SIG-M5 (cell line): ENCODE measurements around the gene ENPEP.
"Not testable (repeated sequence)": the region's sequence is repeated elsewhere in the genome, so short reads cannot be mapped to it uniquely, and the experiment has no call there.

Source experiments
- DNase-seq: peaks from one replicate; lab custom pipeline; 2025; lab: John Stamatoyannopoulos, UW

ENPEP gene, protein sequence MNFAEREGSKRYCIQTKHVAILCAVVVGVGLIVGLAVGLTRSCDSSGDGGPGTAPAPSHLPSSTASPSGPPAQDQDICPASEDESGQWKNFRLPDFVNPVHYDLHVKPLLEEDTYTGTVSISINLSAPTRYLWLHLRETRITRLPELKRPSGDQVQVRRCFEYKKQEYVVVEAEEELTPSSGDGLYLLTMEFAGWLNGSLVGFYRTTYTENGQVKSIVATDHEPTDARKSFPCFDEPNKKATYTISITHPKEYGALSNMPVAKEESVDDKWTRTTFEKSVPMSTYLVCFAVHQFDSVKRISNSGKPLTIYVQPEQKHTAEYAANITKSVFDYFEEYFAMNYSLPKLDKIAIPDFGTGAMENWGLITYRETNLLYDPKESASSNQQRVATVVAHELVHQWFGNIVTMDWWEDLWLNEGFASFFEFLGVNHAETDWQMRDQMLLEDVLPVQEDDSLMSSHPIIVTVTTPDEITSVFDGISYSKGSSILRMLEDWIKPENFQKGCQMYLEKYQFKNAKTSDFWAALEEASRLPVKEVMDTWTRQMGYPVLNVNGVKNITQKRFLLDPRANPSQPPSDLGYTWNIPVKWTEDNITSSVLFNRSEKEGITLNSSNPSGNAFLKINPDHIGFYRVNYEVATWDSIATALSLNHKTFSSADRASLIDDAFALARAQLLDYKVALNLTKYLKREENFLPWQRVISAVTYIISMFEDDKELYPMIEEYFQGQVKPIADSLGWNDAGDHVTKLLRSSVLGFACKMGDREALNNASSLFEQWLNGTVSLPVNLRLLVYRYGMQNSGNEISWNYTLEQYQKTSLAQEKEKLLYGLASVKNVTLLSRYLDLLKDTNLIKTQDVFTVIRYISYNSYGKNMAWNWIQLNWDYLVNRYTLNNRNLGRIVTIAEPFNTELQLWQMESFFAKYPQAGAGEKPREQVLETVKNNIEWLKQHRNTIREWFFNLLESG

DNA sequence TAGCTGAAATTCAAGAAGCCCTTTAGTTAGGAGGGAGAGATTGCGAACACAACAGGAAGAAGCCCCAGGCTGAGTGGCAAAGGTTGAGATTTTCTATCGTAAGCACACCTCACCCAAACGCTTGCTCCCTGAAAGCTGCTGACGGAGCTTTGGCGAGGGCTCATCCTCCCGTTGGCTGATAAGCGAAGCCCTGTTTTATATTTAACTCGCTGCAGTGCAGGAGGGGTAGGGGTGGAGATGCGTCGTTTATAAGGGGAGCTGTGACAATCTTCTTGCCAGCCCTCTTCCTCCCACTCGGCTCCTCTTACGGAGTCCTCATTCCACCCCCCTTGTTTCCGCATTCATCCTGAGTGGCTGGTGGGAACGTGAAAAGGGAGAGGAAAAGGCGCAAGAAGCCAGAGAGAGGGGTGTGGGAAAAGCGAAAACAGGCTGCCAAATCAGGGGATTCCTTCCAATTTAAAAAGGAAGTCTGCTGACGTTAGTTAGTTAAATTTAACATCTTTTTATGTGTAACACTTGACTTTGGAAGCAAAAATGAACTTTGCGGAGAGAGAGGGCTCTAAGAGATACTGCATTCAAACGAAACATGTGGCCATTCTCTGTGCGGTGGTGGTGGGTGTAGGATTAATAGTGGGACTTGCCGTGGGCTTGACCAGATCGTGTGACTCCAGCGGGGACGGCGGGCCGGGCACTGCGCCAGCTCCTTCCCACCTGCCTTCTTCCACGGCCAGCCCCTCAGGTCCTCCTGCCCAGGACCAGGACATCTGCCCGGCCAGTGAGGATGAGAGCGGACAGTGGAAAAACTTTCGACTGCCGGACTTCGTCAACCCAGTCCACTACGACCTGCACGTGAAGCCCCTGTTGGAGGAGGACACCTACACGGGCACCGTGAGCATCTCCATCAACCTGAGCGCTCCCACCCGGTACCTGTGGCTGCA, at the start of gene ENPEP:
Gene ENPEP (plus strand): TSS at position 275 of the 938 bp plus-strand sequence. CDS start 260 bp downstream, at position 535.
- no peak for DNase-seq

DNA sequence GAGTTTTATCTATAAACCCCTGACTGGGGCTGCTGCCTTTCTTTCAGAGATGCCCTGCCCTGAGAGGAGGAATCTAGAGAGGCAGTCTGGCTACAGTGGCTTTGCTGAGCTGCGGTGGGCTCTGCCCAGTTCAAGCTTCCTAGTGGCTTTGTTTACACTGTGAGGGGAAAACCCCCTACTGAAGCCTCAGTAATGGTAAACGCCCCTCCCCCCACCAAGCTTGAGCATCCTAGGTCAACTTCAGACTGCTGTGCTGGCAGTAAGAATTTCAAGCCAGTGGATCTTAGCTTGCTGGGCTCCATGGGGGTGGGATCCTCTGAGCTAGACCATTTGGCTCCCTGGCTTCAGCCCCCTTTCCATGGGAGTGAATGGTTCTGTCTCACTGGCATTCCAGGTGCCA, 44.1 kb upstream of the ENPEP start:
- DNase-seq = not testable (repeated sequence)

DNA sequence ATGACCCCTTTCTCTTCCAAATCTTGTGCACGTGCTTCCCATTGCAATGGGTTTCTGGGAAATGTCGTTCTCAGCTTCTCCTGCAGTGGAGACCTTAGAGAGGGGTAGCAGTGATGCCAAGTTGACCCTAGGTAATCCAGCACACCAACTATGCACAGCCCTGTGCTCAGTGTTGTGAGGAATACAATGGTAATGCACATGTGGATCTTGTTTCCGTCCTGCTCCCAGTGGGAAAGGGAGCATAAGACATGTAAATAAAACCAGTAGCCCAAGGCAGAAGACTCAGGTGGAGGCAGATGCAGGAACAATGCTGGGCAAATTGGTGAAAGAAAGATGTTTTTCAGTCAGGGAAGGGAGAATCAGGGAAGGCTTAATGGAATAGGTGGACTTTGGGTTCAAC, 38.7 kb upstream of the ENPEP start:
- not testable (repeated sequence) for DNase-seq

DNA sequence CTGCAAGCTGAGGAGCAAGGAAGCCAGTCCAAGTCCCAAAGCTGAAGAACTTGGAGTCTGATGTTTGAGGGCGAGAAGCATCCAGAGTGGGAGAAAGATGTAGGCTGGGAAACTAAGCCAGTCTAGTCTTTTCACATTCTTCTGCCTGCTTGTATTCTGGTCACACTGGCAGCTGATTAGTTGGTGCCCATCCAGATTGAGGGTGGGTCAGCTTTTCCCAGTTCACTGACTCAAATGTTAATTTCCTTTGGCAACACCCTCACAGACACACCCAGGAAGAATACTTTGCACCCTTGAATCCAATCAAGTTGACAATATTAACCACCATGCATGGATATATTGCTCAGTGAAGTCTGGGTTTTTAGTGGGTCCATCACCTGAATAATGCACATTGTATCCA, 36.7 kb upstream of the ENPEP start:
- DNase-seq = not testable (repeated sequence)

DNA sequence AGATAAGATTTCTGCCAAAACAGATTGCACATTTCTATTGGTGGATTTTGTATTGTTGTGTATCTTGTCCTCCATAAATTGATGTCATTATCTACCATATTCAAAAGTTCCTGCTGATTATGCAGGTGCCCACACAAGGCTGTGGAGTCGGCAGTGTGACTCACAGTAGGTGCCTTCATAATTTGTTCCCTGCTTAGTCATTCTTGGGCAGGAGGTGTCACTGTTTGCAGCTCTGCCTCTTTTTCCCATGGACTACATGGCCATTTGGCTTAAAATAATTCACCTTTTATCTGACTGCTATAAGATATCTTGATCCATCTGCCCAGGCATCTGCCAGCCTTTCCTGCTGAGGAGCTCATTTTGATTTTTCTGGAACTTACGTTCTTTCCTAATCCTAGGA, 33.6 kb upstream of the ENPEP start:
- DNase-seq = no peak

DNA sequence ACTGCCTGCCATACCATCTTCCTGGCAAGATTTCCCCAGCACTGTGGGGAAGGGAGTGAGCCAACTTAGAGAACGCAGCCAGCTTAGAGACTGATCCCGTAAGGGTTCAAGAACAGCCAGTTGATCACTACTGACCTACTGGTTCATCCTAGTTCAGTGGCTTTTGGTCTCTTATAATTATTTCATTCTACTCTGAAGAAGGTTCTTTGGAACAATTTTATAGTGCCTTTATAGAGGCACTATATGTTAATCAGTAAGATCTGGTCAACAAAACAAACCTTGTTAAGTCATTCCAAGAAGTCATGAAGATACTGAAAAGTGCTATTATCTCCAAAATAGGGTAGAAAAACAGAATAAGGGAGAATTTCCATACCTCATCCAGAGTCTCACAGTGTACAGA, 33.2 kb upstream of the ENPEP start:
- DNase-seq = no peak

DNA sequence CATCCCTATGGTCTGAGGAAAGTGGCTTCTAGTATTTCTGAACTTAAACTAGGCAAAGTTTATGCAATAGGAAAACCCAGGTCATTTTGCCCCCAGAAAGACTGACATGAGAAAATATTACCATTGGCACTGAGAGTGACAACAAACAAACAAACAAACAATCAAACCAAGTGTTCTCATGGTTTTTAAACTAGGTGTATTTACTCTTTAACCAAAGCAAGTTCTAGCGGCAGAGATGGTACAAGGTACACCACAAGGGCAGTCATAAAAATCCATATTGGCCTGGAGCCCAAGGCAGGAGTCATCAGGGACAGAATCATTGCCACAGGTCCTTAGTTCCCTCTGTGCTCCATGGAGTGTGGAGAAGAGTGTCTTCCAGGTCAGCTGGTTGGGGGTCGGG, 26.0 kb upstream of the ENPEP start:
- no peak for DNase-seq

DNA sequence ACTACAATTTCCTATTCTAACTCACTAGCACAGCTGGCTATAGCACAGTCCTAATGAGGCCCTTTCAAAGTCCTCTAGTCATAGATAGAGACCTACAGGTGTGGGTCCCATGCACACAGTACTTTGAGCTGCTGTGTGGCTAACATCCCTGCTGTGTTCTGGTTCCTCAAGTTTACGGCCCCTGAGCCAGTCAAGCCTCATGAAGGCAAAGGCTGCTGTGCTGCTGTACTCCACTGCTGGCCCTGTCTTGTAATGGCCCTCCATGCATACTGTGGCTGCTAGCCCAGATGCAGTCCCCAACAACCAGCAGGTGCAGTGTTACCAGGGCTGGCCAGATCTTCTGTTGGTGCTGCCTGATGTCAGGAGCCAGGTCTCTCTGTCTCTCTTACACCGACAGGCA, 23.4 kb upstream of the ENPEP start:
- DNase-seq = no peak

DNA sequence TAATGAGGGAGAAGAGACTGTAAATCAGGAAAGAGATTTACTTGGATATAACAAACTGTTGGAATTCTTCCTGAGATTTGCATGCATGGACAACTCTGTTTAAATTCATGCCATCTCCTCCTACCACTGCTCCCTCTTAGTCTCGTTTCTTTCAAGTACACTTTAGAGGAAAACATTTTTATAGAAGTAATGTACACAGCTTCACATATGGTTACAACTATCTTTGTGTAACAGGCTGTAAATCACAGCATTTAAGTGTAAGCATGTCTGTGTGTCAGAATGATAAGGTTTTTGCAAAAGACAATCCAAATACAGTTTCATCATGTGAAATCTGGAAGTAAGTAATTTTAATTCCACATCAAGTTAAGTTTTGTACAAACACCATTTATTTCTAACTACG, 21.5 kb upstream of the ENPEP start:
- DNase-seq = no peak

DNA sequence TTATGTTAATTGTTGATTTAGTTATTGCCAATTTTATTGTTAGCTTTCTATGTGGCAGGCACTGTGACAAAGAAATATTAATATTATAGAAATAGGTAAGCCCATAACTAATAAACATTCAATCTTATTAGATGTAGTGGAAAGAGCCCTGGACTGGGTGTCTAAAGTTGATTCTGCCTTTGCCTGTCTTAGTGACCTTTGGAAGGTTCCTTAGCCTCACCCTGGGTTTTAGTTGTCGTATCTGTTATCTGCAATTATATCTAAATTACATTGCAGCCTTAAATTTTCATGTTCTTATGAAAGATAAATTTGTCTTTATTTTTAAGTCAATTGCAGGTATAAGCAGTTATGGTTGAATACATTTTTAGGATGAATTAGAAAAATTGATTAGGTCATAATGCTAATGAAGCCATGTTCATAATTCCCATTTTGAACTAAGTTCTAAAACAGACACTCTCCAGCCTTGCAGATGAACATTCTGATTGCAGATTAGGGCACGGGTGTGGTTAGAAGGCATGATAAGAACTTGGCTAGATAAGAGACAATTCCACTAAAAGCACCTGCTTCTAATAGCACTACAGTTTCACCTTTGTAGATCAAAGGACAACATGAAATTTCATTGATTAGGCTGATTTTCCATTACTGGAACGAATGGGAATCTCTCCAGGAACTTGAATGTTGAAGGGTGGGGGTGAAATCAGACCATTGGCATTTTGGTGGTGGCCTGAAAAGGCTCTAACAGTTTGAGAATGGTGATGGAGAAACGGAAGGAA, 17.3 kb upstream of the ENPEP start:
- no peak for DNase-seq

DNA sequence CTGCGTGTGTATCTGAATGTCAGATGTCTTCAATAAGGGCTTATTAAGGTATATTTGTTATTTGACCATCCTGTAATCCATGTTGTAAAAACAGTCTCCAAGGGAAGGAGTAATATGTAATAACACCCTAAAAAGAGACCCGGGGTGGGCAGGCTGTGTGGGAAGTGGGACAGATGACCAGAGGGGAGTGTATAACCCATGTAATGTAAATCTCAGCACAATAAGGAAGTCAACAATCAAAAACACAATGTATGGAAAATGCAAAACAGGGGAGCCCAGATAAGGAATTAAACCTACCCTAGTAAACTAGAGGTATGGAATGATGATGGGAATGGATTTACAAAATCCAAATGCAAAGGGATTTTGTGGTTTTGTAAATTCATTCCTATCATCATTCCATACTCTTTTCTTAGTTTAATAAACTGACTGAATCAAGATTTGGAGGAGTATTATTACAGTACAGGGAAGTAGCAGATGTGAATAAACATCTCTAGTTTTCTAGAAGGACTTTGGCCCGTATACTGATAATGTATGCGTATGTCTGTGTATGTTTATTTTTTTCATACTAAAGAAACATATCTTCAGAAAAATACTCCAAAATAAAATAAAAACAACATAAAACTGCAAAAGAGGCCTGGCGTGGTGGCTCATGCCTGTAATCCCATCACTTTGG, 15.7 kb upstream of the ENPEP start:
- DNase-seq = no peak

DNA sequence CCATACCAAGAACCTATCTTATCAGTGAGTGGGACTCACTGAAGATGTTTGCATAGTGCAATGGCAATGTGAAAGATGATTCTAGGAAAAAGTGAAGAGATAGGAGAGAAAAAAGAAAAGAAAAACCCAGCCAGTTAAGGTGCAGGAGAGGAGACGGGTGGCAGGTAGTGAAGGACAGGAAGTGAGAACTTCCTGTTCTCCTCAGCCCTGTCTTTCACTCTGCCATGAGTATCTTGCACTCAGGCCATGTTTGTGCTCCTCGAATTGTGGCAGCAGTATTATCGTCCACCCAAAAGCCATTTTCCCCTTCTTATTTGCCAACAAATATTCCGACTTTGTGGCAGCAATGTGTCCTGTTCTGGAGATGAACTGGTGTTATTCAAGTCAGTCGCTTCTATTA, 8.6 kb upstream of the ENPEP start:
- DNase-seq = no peak

DNA sequence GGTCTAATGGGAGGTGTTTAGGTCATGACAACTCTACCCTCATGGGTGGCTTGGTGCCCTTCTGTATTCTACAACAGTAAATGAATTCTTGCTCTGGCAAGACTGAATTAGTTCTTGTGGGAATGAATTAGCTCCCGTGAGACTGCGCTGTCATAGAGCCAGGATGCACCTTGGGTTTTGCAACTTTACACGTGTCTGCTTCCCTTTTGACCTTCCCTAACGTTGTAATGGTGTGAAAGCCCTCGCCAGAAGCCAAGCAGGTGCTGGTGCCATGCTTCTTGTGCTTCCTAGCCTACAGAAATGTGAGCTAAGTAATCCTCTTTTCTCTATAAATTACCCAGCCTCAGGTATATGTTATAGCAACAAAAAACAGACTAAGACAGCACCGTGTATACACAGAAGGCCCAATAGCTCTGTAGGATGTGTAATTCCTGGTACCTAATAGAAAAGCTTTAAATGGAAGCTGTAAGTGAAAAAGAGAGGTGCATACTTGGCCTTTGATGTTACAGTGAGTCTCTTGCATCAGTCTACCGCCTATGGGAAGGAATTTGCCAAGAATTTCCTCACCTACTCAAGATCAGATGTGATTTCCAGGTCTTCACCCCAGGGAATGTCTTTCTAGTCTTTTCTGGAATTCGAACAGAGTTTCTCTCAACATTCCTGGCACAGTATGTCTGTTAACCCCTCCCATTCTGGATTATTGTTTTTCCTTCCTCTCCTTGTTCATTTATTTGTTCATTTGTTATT, 3.2 kb upstream of the ENPEP start:
- no peak for DNase-seq

DNA sequence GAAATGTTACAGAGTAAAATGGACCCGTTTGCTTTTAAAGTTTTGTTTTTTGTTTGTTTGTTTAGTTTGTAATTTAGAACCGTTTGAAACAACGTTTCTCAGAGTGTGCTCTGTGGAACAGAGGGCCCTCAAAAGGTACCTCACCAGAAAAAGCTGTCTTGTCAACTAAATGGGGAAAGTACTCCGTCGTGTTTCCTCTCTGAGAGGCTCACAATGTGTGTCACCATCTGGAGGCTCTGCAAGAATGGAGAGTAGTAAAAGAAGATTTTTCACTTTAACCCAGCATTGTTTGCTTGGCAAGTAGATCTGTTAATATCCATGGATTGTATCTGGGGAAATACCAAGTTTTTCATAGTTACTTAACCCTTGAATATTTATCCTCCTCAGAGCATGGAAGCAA, 1.5 kb upstream of the ENPEP start:
- DNase-seq = no peak

DNA sequence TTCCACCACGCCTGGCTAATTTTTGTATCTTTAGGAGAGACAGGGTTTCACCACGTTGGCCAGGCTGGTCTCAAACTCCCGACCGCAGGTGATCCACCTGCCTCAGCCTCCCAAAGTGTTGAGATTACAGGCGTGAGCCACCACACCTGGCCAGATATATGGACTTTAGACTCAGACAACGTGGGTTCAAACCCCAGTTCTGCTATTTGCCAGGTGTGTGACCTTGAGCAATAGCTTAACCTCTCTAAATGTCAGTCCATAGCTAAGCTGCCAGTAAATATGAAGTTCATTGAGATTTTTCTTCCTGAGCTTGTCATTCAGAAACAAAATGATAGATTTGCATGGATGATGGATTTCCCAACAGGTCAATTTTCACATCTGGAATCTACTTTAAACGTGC, 875 bp upstream of the ENPEP start:
- not testable (repeated sequence) for DNase-seq

DNA sequence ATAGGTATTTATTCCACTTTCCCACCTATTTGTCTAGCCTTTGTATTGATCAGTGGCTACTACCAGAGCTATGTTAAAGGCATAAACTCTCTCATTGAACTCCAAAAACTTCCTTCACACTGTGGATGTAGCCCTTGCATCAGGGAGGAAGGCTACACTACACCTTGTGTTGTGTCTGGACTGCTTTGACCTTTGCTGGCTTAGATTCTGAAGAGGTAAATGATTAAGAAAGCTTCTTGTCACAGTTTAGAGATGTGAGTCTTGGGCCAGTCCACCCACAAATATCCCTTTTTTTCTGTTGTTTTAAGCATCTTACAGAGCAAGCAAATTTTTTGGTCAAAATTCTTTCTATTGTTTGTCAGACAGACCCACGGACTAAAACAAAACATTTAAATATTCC, 1.9 kb downstream of the ENPEP start:
- no peak for DNase-seq

DNA sequence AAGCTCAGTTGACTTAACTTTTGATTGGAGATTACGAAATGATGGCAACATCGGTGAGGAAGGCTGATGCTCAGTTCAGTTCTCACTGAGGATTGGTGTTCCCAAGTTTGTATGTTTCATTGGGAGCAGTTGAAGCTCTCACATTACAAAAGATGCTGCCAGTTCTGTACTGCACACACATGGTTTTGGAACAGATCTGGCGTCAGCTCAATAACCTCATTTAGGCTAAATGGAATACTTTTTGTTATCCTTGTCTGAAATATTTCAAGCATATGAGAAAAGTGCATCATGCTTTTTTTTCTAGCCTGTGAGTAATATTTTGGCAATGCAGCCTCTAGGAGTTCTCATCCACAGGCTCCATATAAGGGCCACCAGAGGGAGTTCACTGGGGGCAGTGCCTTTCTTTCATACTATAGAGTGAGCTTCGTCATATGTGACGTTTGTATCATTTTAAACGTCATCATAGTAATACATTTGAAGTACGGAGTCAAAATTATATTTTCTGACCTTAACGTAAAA, 4.1 kb downstream of the ENPEP start:
- DNase-seq = no peak

DNA sequence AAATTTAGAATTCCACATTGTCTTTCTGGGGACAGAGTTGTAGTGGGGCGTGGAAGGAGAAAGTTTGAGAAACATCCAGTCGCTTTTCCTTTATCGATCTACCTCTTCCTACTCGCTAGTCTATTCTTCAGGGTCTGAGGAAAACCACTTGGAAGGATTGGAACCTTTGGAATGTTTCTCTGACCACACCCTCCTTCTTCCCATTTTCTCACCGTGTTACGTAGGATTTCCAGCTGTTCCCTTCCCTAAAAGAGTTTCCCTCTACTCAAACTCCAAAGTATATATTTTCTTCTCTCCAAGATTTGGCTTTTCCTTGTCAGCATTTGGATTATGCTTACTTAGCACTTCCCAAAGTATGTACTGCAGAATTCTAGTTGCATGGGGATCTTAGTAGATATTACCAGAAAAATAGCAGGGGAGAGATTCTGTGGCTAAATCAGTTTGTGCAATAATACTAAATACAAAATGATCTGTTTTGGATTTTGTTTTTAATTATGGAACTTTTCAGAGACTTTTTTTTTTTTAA, 4.9 kb downstream of the ENPEP start:
- DNase-seq = no peak

DNA sequence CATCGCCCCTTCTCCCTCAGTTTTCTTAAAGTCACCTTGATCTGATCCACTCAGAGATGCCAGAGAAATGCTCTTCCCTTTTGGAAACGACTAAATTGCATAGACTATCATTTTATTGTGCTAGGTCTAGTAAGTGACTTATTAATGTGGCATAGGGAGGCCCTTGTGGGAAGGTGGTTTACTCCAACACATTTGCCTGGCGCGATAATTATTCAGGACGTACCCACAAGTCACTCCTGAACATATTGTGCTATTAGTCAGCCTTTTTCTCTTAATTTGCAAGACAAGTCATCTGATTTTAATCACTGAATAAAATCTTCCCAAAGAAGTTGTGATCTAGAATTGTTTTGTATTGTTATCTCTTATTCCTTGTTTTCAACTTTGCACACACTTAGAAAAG, 7.6 kb downstream of the ENPEP start:
- DNase-seq = no peak
